Tibial nerve (tissue), 4 donors: ENCODE data around the gene C19orf73. TPM values are rescaled to one million over a fixed set of nuclear protein-coding genes. Genes with fewer than 3 reads are reported as not detected.

Experiments used
- DNase-seq, 2 donors: peaks; one replicate each; pipeline ENCODE4 v3.0.0-alpha.2; 2019; ENCODE audit warnings: low spot score in 2 of 2
- H3K27ac ChIP-seq, 4 donors: fragments of 200-600 bp; sonication (generic) in 3 of 4; one replicate each; pipeline ENCODE4 v1.5.1; 2017 to 2019; ENCODE audit warnings: mild to moderate bottlenecking in 1 of 4
- H3K27me3 ChIP-seq, 2 donors: fragments of 200-600 bp; sonication (generic) in 1 of 2; one replicate each; pipeline versions ENCODE4 v1.5.1 to v1.6.0; 2017 to 2019
- H3K36me3 ChIP-seq, 3 donors: fragments of 200-600 bp; sonication (generic); one replicate each; pipeline ENCODE4 v1.5.1; 2018 to 2019
- H3K4me1 ChIP-seq, 4 donors: fragments of 200-600 bp; sonication (generic) in 3 of 4; one replicate each; pipeline ENCODE4 v1.5.1; 2017 to 2019
- H3K4me3 ChIP-seq, 4 donors: fragments of 200-600 bp; sonication (generic) in 3 of 4; one replicate each; pipeline ENCODE4 v1.5.1; 2017 to 2019; ENCODE audit warnings: mild to moderate bottlenecking in 1 of 4, moderate library complexity in 1 of 4
- H3K9me3 ChIP-seq, 4 donors: fragments of 200-600 bp; sonication (generic) in 3 of 4; one replicate each; pipeline ENCODE4 v1.5.1; 2017 to 2019
- CTCF ChIP-seq, 5 experiments: fragments of 200-600 bp in 3 of 5; fragments of 450-650 bp in 2 of 5; sonication (generic) in 3 of 5; IDR thresholded peaks; one replicate each; pipeline ENCODE4 v1.5.1; 2016 to 2019; ENCODE audit warnings: antibody characterized with exemption in 5 of 5, mild to moderate bottlenecking in 3 of 5, moderate library complexity in 2 of 5
- EP300 ChIP-seq, 2 donors: sonication (generic); formaldehyde crosslinking; IDR thresholded peaks; one replicate each; pipeline ENCODE4 v1.6.1; 2017; ENCODE audit warnings: antibody characterized with exemption in 2 of 2, mild to moderate bottlenecking in 1 of 2
- POLR2A ChIP-seq, 2 donors: fragments of 450-650 bp; IDR thresholded peaks; one replicate each; pipeline ENCODE4 v1.6.1; 2017; ENCODE audit warnings: antibody characterized with exemption in 2 of 2, mild to moderate bottlenecking in 2 of 2, moderate library complexity in 2 of 2
- WGBS, 2 donors: methylation state at CpG; one replicate each; pipeline ENCODE4 v1.1.5; 2018; 5-methylcytosine and 5-hydroxymethylcytosine counted together
- total RNA-seq, 4 donors: library from RNA; depleted of rRNA; stranded (reverse); fragments of >200 nt; gene quantifications; one replicate each; pipeline ENCODE4 v1.1.0, GENCODE V29; 2016

The C19orf73 gene
- total RNA-seq, 4 donors from 2014 or later, result 1.0 to 7.8 (median 5.0) TPM; not detected in 1

- H3K4me3 ChIP-seq, result no peak overlapping the region
- no peak overlapping the region for H3K27ac ChIP-seq
- H3K4me1 ChIP-seq, result peaks cover 0 to 55% (median 26%) of the 10 kb centered on the region in 4 donors
- DNase-seq, result peak; percentile 38 to 67
- 53% methylated on average over 1 of the region's 1 CpG for WGBS, 2 donors
- H3K27me3 ChIP-seq, result no peaks in the 10 kb centered on the region
- no peaks in the 10 kb centered on the region for H3K9me3 ChIP-seq
- TF ChIP-seq POLR2A (IDR thresholded peaks at IDR 0.05) (no peak), EP300 (IDR thresholded peaks at IDR 0.05) (no peak), CTCF (IDR thresholded peaks at IDR 0.05) (no peak)
- peaks cover 0 to 3% (median 0%) of the 10 kb centered on the region in 3 donors for H3K36me3 ChIP-seq
Measured at GRCh38 chr19:49116544-49116943, 2.4 kb downstream of the C19orf73 start.

DNA sequence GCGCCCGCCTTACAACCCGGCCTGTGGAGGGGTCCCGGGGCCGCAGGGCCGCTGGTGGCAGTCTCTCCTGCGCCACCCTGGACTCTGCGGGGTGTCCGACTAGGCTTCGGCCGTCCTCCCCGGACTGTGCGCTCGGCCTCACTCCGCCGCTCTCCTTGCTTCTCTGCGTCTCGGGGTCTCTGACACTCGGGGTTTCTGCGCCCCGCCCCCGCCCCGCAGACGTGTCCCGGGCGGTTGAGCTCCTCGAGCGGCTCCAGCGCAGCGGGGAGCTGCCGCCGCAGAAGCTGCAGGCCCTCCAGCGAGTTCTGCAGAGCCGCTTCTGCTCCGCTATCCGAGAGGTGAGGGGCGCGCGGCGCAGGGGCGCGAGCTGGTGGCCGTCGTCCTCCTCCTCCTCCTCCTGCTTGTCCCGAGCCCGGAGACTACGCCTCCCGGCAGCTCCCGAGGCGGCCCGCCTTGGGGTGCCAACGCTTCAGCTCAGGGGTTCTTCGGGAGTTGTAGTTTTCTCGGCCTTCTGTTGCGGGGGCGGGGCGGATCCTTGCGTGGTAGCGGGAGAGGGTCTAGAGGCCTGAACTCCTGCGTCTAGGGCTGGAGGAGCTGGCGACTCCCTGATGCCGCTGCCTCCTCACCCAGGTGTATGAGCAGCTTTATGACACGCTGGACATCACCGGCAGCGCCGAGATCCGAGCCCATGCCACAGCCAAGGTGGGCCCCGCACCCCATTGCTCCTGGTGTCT is 4.1 kb downstream of the C19orf73 start:
- TF ChIP-seq EP300 (IDR thresholded peaks at IDR 0.05), result peak; percentile 9 to 42
- TF ChIP-seq CTCF (IDR thresholded peaks at IDR 0.05), result no peak
- peak in 1 of 2 donors; percentile 17 for TF ChIP-seq POLR2A (IDR thresholded peaks at IDR 0.05)
- peak in 1 of 2 donors; percentile 36 for DNase-seq
- H3K27me3 ChIP-seq, result no peaks in the 10 kb centered on the region
- 11 to 20% methylated on average over 25 to 38 of the region's 68 CpGs for WGBS, 2 donors
- peak overlapping the region; percentile 60 to 89 (median 74) for H3K4me3 ChIP-seq
- H3K27ac ChIP-seq, result peak overlapping the region; percentile 60 to 89 (median 84)
- peaks cover 0 to 63% (median 20%) of the 10 kb centered on the region in 4 donors for H3K4me1 ChIP-seq
- H3K36me3 ChIP-seq, result peaks cover 0 to 3% (median 0%) of the 10 kb centered on the region in 3 donors
- no peaks in the 10 kb centered on the region for H3K9me3 ChIP-seq

DNA sequence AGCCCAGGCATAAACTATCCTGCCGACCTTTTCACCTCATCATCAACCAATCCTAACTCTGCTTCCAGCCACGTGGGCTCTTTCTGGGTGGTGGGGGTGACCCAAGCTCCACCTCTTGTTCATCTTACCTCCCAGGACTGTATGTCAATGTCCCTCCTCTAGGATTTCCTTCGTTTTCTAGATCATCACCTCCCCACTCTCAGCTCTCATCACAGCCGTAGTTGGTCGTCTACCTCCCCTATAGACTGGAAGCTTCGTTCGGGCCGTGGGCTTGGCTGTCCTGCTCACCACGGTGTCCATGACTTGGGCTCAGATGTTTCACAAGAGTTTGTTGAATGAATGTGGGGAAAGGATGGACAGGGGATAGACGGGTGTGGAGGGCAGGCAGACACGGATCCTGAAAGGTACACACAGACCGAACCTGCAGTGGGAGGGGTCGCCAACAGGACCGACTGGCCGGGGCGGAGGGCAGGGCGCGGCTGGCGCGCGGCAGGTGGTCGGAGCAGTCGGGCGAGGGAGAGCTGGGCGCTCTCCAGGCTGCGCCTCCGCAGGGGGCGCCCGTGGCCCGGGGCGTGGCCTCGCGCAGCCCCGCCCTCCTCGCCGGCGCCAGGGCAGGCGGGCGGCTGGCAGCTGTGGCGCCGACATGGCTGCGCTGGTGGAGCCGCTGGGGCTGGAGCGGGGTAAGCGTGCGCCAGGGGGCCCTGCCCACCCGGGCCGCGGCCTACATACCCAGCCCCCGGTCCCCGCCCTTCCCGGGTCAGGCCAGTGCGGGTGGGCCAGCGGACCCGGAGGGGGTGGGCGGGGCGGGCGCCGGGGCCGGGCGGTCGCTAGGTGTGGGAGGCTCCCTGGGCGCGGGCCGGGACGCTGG is 4.9 kb downstream of the C19orf73 start, which contains the start of gene LIN7B:
Gene LIN7B (plus strand): TSS at position 609 of the 868 bp plus-strand sequence. CDS start 35 bp downstream, at position 644.
- TF ChIP-seq POLR2A (IDR thresholded peaks at IDR 0.05) (peak in 1 of 2 donors; percentile 26), CTCF (IDR thresholded peaks at IDR 0.05) (peak; percentile 56 to 80 (median 71)), EP300 (IDR thresholded peaks at IDR 0.05) (no peak)
- no peak for DNase-seq
- Histone ChIP-seq H3K36me3 (peaks cover 0 to 6% (median 0%) of the 10 kb centered on the region in 3 donors), H3K4me1 (peaks cover 0 to 55% (median 15%) of the 10 kb centered on the region in 4 donors), H3K4me3 (peak within 1 kb of the TSS; percentile 60 to 89 (median 74)), H3K9me3 (no peaks in the 10 kb centered on the region), H3K27ac (peak within 1 kb of the TSS; percentile 60 to 89 (median 84)), H3K27me3 (no peaks in the 10 kb centered on the region)
- whole genome bisulfite sequencing, 2 donors, result 1 to 2% methylated on average over 21 to 36 of the region's 66 CpGs

DNA sequence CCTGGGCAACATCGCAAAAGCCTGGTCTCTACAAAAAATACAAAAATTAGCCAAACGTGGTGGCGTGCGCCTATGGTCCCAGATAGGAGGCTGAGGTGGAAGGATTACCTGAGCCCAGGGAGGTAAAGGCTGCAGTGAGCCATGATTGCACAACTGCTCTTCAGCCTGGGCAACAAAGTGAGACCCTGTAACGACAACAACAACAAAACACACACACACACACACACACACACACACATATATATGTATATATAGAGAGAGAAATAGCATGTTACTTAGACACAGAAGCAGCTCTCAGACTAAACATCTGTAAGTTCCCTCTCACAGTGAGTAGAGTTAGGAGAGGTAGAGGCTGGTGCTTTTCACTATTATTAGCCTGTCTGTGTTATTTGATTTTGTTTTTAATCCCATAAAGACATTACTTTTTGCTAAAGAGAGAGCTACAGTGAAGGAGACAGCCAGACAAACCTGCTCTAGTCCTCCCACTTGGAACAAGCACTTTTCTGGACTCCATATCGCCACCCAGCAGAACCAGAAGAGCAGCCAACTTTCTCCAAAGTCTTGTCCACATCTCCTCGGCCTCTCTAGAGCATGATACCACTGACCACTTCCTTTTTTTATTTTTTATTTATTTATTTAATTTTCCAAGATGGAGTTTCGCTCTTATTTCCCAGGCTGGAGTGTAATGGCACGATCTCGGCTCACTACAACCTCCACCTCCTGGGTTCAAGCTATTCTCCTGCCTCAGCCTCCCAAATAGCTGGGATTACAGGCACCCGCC is 7.5 kb downstream of the C19orf73 start:
- TF ChIP-seq EP300 (IDR thresholded peaks at IDR 0.05), result no peak
- no peak for TF ChIP-seq POLR2A (IDR thresholded peaks at IDR 0.05)
- no peak for TF ChIP-seq CTCF (IDR thresholded peaks at IDR 0.05)
- Histone ChIP-seq H3K9me3 (no peaks in the 10 kb centered on the region), H3K36me3 (peaks cover 0 to 32% (median 7%) of the 10 kb centered on the region in 3 donors), H3K4me3 (no peak overlapping the region), H3K27me3 (no peaks in the 10 kb centered on the region), H3K27ac (no peak overlapping the region), H3K4me1 (peaks cover 0 to 36% (median 6%) of the 10 kb centered on the region in 4 donors)
- no peak for DNase-seq
- WGBS, 2 donors, result 79 to 84% methylated on average over 11 of the region's 11 CpGs
